Heart right ventricle (tissue), 16 donors: Measurements from ENCODE around the gene NEK10. TPM values are rescaled to one million over a fixed set of nuclear protein-coding genes. Genes with fewer than 3 reads are reported as not detected.

Experiments
- ATAC-seq, 8 donors: fragments of 200-7000 bp; cut with Tn5 transposase; one replicate each; pipeline ENCODE4 v1.9.1; 2020; ENCODE audit warnings: mild to moderate bottlenecking in 8 of 8, moderate library complexity in 8 of 8, moderate number of reproducible peaks in 1 of 8
- DNase-seq, 2 donors: peaks; one replicate each; pipeline ENCODE4 v3.0.0-alpha.2; 2020
- H3K27ac ChIP-seq, 10 donors: fragments of 200-600 bp; sonication (generic) in 2 of 10; one replicate each; pipeline versions ENCODE4 v1.5.0 to v1.8.0; 2020 to 2022; ENCODE audit warnings: mild to moderate bottlenecking in 3 of 10
- H3K27me3 ChIP-seq, 7 donors: fragments of 200-600 bp; one replicate each; pipeline ENCODE4 v1.8.0; 2021 to 2022; ENCODE audit warnings: mild to moderate bottlenecking in 2 of 7
- H3K36me3 ChIP-seq, 9 donors: fragments of 200-600 bp; sonication (generic) in 1 of 9; one replicate each; pipeline versions ENCODE4 v1.5.0 to v1.8.0; 2020 to 2022; ENCODE audit warnings: mild to moderate bottlenecking in 2 of 9
- H3K4me1 ChIP-seq, 9 donors: fragments of 200-600 bp; sonication (generic) in 1 of 9; one replicate each; pipeline versions ENCODE4 v1.5.0 to v1.8.0; 2020 to 2022; ENCODE audit warnings: mild to moderate bottlenecking in 4 of 9
- H3K4me3 ChIP-seq, 10 donors: fragments of 200-600 bp; sonication (generic) in 2 of 10; one replicate each; pipeline versions ENCODE4 v1.5.0 to v1.8.0; 2020 to 2022; ENCODE audit warnings: mild to moderate bottlenecking in 7 of 10, moderate library complexity in 2 of 10
- H3K9me3 ChIP-seq, 11 donors: fragments of 200-600 bp in 10 of 11; sonication (generic) in 2 of 11; one replicate each; pipeline versions ENCODE4 v1.5.0 to v1.8.0; 2013 to 2022; ENCODE audit warnings: mild to moderate bottlenecking in 2 of 11, control low read depth in 1 of 11, moderate library complexity in 1 of 11
- WGBS, 2 donors: extraction: QIAGEN DNeasy Blood & Tissue Kit; methylation state at CpG; one replicate each; pipeline ENCODE4 v1.1.7; 2013; ENCODE audit warnings: inconsistent platforms in 1 of 2; 5-methylcytosine and 5-hydroxymethylcytosine counted together
- intact Hi-C, 10 donors: fragments of 100-400 bp; cut with DNase I; formaldehyde crosslinking; loops; one replicate each; pipeline versions ENCODE4 v1.11.1 to v1.14.2; 2022
- polyA plus RNA-seq, 2 donors: library from polyadenylated mRNA; stranded (reverse); fragments of 200-250 nt; gene quantifications; one replicate each; pipeline ENCODE4 v1.2.3, GENCODE V29; 2013
- total RNA-seq, 10 donors: library from RNA; stranded (reverse); fragmentation: NEBNext Ultra II Directional in 3 of 10; extraction: Animal tissue kit (Norgen Biotek cat#: 25700) in 3 of 10; gene quantifications; one replicate each; pipeline versions ENCODE4 v1.2.1 to v1.2.4, GENCODE V29; 2021 to 2023
- TF ChIP-seq, protein P1 (sequence below), 9 donors: fragments of 200-600 bp; sonication (generic) in 2 of 9; IDR thresholded peaks; one replicate each; pipeline versions ENCODE4 v1.5.0 to v1.8.0; 2021 to 2022; ENCODE audit warnings: antibody characterized with exemption in 9 of 9, mild to moderate bottlenecking in 5 of 9, moderate library complexity in 1 of 9
- donor health status: Arrhythmogenic right ventricular cardiomyopathy.
- donor health status: ischemic (EF 13 %, LVEDD 7.1; RV severe dilation, severe dysfunction).
- donor health status: healthy with polysubstance abuse.
- donor health status: DM: no; HTN: yes; CAD: no.
- donor health status: DM: no; HTN: no; CAD: no.
- donor health status: ischemic (EF 25% LVEDD 6.9; RV normal size, moderate dysfunction).
- donor health status: ischemic (EF 25% LVEDD 5.7; RV mildly dilated, moderate dysfunction).
- donor health status: healthy.
- donor health status: DM: yes; HTN: yes; CAD: no.
- donor health status: Ischemic cardiomyopathy.
- donor health status: ischemic (EF 35%, LVEDD 5.7; RV mildly dilated, moderate dysfunction).
- donor health status: nonischemic (EF 11% LVEDD 7.7; RV severe dilation, severe dysfunction).
- donor health status: DM: yes; HTN: yes; CAD: no.
- donor health status: PGD.
- donor health status: ischemic (EF 29% LVEDD 5.4; RV normal size, mild dysfunction).
- donor health status: nonischemic (EF 23%, LVEDD 6.1; RV moderate dilation, normal function).

The NEK10 gene
- total and polyA plus RNA-seq, 12 donors, result 0.36 to 17.5 (median 7.8) TPM

DNA sequence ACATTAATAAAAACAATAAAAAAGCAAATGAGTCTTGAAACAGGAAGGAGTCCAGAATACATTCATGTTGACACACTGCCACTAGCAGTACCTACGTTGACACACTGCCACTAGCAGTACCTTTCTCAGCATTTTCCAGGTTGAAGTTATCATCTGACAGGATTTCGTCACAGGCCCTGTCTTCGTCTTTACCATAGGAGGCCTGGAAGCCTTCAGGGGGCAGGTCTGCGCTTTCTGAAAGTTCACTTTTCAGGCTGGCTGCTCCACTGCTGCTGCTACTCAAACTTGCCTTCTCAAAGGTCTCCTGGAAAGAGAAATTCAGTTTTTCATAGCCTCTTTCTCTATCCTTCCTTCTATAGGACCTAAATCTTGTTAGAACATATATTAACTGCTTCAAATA is 194.7 kb downstream of the NEK10 start:
- no peak for DNase-seq
- H3K9me3 ChIP-seq, result no peaks in the 10 kb centered on the region
- ATAC-seq, result no peak
- H3K36me3 ChIP-seq, result no peaks in the 10 kb centered on the region
- no peak overlapping the region for H3K27ac ChIP-seq
- no peaks in the 10 kb centered on the region for H3K4me1 ChIP-seq
- intact Hi-C loops, result no loop called here
- H3K27me3 ChIP-seq, result no peaks in the 10 kb centered on the region
- TF ChIP-seq, protein P1, sequence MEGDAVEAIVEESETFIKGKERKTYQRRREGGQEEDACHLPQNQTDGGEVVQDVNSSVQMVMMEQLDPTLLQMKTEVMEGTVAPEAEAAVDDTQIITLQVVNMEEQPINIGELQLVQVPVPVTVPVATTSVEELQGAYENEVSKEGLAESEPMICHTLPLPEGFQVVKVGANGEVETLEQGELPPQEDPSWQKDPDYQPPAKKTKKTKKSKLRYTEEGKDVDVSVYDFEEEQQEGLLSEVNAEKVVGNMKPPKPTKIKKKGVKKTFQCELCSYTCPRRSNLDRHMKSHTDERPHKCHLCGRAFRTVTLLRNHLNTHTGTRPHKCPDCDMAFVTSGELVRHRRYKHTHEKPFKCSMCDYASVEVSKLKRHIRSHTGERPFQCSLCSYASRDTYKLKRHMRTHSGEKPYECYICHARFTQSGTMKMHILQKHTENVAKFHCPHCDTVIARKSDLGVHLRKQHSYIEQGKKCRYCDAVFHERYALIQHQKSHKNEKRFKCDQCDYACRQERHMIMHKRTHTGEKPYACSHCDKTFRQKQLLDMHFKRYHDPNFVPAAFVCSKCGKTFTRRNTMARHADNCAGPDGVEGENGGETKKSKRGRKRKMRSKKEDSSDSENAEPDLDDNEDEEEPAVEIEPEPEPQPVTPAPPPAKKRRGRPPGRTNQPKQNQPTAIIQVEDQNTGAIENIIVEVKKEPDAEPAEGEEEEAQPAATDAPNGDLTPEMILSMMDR (IDR thresholded peaks at IDR 0.05), result no peak
- H3K4me3 ChIP-seq, result no peak overlapping the region
- WGBS, 2 donors, result 75 to 77% methylated on average over 4 of the region's 4 CpGs

DNA sequence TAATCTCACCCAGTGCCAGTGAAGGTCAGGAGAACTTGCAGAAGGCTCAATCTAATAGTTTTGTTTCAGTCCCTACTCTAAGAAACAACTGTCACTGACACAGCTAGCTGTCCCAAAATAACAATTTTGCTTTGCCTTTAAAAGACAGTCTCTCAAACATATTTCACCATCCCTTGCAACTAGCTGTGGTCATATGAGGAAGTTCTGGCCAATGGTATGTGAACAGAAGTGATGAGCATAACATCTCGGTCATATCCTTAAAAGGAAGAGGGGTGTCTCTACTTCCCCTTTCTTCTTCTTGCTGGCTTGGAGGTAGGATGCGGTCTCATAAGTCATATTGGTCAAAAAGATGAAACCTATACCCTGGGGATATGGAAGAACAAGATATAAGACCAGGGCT is 198.1 kb downstream of the NEK10 start:
- H3K4me3 ChIP-seq, result no peak overlapping the region
- H3K27me3 ChIP-seq, result no peaks in the 10 kb centered on the region
- no peaks in the 10 kb centered on the region for H3K36me3 ChIP-seq
- no peaks in the 10 kb centered on the region for H3K4me1 ChIP-seq
- DNase-seq (no peak), ATAC-seq (peak in 1 of 8 donors; percentile 25)
- 83 to 96% methylated on average over 2 of the region's 2 CpGs for WGBS, 2 donors
- intact Hi-C loops, result no loop called here
- H3K9me3 ChIP-seq, result no peaks in the 10 kb centered on the region
- no peak overlapping the region for H3K27ac ChIP-seq
- TF ChIP-seq, protein P1 (IDR thresholded peaks at IDR 0.05), result no peak

- no peak for ATAC-seq
Measured at GRCh38 chr3:27166888-27167287, 202.3 kb downstream of the NEK10 start.

DNA sequence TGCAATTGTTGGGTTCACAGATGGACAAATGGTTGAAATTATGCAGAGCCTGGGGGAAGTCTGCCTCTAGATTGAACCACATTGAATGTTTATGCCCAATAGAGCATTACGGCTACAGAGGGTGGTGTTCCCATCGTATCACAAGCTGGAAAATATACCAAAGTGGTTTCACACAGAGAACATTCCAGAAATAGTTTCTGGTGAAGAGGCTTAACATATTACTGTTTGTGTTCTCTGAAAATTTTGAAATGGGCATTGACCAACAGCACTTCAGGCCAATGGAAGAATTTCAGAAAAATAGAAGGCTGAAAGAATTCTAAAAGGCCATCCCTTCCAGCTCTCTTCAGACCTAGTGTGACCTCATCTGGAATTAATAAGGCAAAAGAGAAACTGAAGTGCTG is 203.9 kb downstream of the NEK10 start:
- DNase-seq, result no peak
- WGBS, 2 donors, result 67% methylated on average over 2 of the region's 2 CpGs
- ATAC-seq, result peak in 2 of 8 donors; percentile 16 to 54
- H3K27ac ChIP-seq, result no peak overlapping the region
- no peaks in the 10 kb centered on the region for H3K9me3 ChIP-seq
- no peaks in the 10 kb centered on the region for H3K27me3 ChIP-seq
- H3K4me3 ChIP-seq, result no peak overlapping the region
- intact Hi-C loops, result no loop called here
- TF ChIP-seq, protein P1 (IDR thresholded peaks at IDR 0.05), result no peak
- H3K36me3 ChIP-seq, result no peaks in the 10 kb centered on the region
- no peaks in the 10 kb centered on the region for H3K4me1 ChIP-seq

More at GRCh38 chr3:27166888-27167287, 202.3 kb downstream of the NEK10 start:
- Histone ChIP-seq H3K4me1 (no peaks in the 10 kb centered on the region), H3K4me3 (no peak overlapping the region), H3K36me3 (no peaks in the 10 kb centered on the region), H3K9me3 (no peaks in the 10 kb centered on the region), H3K27ac (no peak overlapping the region), H3K27me3 (no peaks in the 10 kb centered on the region)
- WGBS, 2 donors, result 57 to 67% methylated on average over 3 of the region's 3 CpGs
- DNase-seq, result no peak
- TF ChIP-seq, protein P1 (IDR thresholded peaks at IDR 0.05), result no peak
- intact Hi-C loops, result no loop called here
